ENCODE results near the gene CCL17.
"Not testable (repeated sequence)": the region's sequence is repeated elsewhere in the genome, so short reads cannot be mapped to it uniquely, and the experiment has no call there.

CCL17 gene

DNA sequence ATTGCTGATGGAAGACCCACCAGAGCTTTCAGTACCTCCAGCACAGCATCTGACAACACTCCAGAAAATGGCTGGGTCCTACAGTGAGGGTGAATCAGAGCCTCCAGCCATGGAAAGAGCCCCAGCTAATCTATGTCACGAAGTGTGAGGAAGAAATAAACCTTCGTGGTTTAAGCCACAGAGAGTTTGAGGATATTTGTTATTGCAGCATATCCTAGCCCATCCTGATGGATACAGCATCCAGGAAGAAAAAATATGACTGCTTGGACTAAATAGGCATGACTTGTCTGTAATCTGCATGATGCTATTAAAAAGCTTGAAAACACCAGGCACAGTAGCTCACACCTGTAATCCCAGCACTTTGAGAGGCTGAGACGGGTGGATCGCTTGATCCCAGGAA is 13.3 kb upstream of the CCL17 start:
- DNase-seq (ENCODE audit: insufficient read length, low spot score) (no peak), FAIRE-seq (no peak)
- TF ChIP-seq, protein P1, sequence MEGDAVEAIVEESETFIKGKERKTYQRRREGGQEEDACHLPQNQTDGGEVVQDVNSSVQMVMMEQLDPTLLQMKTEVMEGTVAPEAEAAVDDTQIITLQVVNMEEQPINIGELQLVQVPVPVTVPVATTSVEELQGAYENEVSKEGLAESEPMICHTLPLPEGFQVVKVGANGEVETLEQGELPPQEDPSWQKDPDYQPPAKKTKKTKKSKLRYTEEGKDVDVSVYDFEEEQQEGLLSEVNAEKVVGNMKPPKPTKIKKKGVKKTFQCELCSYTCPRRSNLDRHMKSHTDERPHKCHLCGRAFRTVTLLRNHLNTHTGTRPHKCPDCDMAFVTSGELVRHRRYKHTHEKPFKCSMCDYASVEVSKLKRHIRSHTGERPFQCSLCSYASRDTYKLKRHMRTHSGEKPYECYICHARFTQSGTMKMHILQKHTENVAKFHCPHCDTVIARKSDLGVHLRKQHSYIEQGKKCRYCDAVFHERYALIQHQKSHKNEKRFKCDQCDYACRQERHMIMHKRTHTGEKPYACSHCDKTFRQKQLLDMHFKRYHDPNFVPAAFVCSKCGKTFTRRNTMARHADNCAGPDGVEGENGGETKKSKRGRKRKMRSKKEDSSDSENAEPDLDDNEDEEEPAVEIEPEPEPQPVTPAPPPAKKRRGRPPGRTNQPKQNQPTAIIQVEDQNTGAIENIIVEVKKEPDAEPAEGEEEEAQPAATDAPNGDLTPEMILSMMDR (IDR thresholded peaks at IDR 0.05; ENCODE audit: insufficient read depth, missing control alignments) = no peak

DNA sequence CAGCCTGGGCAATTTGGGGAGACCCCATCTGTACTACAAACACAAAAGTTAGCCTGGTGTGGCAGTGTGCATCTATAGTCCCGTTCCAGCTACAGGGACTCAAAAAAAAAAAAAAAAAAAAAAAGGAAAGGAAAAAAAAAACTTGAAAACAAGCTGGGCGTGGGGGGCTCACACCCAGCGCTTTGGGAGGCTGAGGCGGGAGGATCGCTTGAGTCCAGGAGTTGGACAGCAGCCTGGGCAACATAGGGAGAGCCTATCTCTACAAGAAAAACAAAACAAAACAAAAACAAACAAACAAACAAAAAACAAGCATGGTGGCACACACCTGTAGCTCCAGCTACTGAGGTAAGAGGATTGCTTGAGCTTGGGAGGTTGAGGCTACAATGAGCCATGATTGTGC is 12.9 kb upstream of the CCL17 start:
- TF ChIP-seq, protein P1 (IDR thresholded peaks at IDR 0.05; ENCODE audit: insufficient read depth, missing control alignments) = no peak
- FAIRE-seq (no peak), DNase-seq (ENCODE audit: insufficient read length, low spot score) (no peak)

DNA sequence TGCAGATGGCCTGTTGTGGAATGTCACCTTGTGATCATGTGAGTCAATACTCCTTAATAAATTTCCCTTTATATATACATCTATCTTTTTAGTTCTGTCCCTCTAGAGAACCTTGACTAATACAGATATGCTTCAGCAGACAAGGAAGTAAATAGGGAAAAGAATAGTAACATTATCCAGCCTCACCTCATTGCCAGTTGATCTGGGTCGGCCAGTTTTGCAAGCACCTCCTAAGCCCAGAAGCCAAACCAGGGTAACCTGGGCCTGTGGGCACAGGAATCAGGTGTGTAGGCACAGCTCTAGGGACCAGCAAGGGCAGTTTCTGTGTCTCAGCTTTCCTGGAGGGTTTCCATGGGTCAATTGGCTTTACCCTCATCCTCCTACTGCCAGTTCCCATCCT is 11.9 kb upstream of the CCL17 start:
- DNase-seq (ENCODE audit: insufficient read length, low spot score) = no peak
- TF ChIP-seq, protein P1 (IDR thresholded peaks at IDR 0.05; ENCODE audit: insufficient read depth, missing control alignments) = no peak
- no peak for FAIRE-seq

DNA sequence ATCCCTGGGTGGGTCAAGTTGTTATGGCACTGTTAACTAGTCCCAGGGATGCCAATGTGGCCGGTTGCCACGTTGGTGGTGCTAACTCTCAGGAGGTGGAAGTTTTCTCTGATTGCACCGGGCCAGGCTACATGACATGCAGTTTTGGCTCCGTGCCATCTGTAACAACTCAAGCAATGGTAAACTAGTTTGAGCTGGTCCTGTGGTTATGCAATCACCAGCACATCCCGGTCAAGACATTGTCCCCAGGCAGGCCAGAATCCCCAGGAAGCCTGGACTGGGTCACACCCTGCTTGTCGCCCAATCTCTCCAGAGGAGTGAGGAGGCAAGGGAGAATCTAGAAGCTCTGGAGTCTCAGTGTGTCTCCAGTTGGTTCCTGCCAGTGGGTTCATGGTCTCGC is 10.1 kb upstream of the CCL17 start:
- TF ChIP-seq, protein P1 (IDR thresholded peaks at IDR 0.05; ENCODE audit: insufficient read depth, missing control alignments) = no peak
- FAIRE-seq = no peak
- no peak for DNase-seq (ENCODE audit: insufficient read length, low spot score)

DNA sequence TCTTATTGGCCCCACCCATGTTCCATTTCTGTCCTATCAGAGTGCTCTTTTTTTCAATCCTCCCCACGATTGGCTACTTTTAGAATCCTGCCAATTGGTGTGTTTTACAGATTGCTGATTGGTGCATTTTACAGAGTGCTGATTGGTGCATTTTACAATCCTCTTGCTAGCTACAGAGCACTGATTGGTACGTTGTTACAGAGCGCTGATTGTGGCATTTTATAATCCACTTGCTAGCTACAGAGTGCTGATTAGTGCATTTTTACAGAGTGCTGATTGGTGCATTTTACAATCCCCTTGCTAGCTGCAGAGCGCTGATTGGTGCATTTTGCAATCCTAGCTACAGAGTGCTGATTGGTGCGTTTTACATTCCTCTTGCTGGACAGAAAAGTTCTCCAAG is 9.5 kb upstream of the CCL17 start:
- TF ChIP-seq, protein P1 (IDR thresholded peaks at IDR 0.05; ENCODE audit: insufficient read depth, missing control alignments) = no peak
- no peak for DNase-seq (ENCODE audit: insufficient read length, low spot score)
- no peak for FAIRE-seq

DNA sequence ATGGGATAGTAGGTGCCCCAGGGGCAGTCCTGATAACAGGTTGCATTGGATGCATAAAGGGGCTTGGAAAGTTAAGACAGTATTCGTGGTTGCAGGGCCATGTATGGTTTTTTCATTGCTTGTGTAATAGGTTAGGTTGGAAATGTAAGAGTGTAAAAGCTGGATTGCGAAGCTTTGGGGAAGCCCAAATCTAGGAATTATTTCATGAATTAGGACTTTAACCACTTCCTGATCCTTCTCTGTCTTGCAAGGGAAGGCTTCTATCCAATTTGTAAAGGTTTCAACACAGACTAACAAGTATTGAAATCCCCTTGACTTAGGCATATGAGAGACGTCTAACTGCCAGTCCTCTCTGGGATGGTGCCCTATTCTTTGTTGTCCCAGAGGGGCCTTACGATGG is 7.8 kb upstream of the CCL17 start:
- TF ChIP-seq, protein P1 (IDR thresholded peaks at IDR 0.05; ENCODE audit: insufficient read depth, missing control alignments) = no peak
- no peak for DNase-seq (ENCODE audit: insufficient read length, low spot score)
- FAIRE-seq = no peak

DNA sequence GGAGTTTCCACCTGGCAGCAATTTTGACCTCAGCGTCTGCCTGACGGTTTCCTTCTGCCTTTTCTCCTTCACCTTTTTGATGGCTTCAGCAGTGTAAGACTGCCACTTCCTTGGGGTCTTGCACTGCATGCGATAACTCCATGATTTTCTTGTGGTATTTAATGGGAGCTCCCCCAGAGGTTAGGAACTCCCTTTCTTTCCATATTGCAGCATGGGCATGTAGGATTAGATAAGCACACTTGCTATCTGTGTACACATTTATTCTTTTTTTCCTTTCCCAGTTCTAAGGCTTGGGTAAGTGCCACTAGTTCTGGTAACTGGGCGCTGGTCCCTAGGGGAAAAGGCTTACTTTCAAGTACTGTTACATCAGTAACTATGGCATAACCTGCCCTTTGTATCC is 7.1 kb upstream of the CCL17 start:
- FAIRE-seq; DNase-seq (ENCODE audit: insufficient read length, low spot score): not testable (repeated sequence)

DNA sequence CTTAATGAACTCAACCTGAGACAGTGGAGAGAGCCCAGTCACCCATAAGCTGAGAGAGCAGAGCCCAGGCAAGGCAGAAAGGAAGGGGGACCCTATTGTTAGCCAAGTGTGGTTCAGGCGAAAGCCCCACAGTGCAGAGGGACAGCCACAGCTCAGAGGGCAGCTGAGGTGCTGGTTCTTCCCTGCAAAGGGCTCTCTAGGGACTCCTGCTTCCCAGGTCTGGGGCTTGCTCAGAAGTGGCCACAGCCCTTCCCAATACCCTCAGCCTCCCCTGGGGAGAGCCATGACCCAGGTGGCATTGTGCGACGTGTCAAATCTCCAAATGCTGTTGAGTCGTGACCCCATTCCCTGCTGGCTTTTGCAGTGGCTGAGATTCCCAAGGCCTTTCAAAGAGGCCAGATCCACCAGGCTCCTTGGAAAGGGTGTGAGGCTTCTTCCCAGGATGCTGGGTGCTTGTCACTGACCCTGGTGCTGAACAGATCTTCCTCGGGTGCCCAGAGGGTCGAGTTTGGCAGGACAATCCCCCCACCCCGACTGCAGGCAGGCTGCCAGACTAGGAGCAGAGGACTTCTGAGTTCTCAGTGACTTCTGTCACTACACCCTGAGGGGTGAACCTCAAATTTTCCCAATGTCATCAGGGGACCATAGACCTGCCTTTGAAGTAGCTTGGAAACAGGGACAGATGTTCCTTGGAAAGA is 2.5 kb upstream of the CCL17 start:
- FAIRE-seq = no peak
- TF ChIP-seq, protein P1 (IDR thresholded peaks at IDR 0.05; ENCODE audit: insufficient read depth, missing control alignments) = no peak
- no peak for DNase-seq (ENCODE audit: insufficient read length, low spot score)

Measured in D721Med (cell line).